ENCODE results near the gene MAPKBP1. TPM values are rescaled to one million over a fixed set of nuclear protein-coding genes. Genes with fewer than 3 reads are reported as not detected.

The MAPKBP1 gene
- total RNA-seq, 2 donors from 2014 or later, result 16.7 to 26.3 TPM

DNA sequence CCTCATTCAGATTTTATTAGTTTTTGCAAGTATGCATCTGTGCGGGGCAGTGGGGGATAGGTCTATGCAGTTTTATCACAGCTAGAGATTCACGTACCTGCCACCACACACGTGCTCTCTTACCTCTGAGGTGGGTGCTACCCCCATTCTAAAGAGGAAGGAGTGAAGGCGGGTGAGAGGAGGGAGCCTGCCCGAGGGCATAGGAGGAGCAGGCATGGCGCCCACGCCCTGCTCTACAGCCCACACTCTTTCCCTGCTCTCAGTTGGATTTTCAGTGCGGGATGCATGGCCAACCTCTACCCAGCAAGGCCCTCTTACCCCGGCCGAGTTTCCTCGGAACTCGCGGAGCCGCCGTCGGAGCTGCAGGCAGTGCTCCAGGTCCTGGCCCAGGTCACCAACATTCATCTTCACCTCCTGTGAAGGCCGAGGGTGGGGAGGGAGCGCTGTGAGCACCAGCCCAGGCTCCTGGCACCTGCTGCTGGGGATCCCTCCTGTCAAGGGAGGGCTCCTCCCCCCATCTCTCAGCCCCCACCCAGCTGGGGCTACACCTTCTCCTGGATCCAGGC lies 91.3 kb downstream of the MAPKBP1 start:
- Mint-ChIP-seq H3K27ac (no peak overlapping the region), H3K36me3 (ENCODE audit: low read depth) (no peaks in the 10 kb centered on the region), H3K4me3 (no peak overlapping the region), H3K27me3 (ENCODE audit: insufficient read depth) (no peaks in the 10 kb centered on the region), H3K4me1 (peaks cover 4% of the 10 kb centered on the region), H3K9me3 (no peaks in the 10 kb centered on the region)
- Histone ChIP-seq H3K27me3 (ENCODE audit: control insufficient read depth, insufficient read depth, low read length, poor library complexity, severe bottlenecking) (no peaks in the 10 kb centered on the region), H3K4me1 (ENCODE audit: control insufficient read depth, insufficient read depth, low read length) (peaks cover 8% of the 10 kb centered on the region), H3K27ac (ENCODE audit: low read depth, low read length) (no peak overlapping the region), H3K4me3 (ENCODE audit: low read length) (no peak overlapping the region), H3K36me3 (ENCODE audit: control insufficient read depth, insufficient read depth, low read length) (no peaks in the 10 kb centered on the region), H3K9me3 (ENCODE audit: control insufficient read depth, low read length) (no peaks in the 10 kb centered on the region), H3K9ac (ENCODE audit: extremely low read depth, low read length, poor library complexity, severe bottlenecking) (no peak overlapping the region)
- WGBS, 2 experiments (ENCODE audit: insufficient coverage in 1 of 2, insufficient read length in 1 of 2), result 90 to 94% methylated on average over 6 to 18 of the region's 18 CpGs
- no peak for DNase-seq
- TF ChIP-seq, protein P1, sequence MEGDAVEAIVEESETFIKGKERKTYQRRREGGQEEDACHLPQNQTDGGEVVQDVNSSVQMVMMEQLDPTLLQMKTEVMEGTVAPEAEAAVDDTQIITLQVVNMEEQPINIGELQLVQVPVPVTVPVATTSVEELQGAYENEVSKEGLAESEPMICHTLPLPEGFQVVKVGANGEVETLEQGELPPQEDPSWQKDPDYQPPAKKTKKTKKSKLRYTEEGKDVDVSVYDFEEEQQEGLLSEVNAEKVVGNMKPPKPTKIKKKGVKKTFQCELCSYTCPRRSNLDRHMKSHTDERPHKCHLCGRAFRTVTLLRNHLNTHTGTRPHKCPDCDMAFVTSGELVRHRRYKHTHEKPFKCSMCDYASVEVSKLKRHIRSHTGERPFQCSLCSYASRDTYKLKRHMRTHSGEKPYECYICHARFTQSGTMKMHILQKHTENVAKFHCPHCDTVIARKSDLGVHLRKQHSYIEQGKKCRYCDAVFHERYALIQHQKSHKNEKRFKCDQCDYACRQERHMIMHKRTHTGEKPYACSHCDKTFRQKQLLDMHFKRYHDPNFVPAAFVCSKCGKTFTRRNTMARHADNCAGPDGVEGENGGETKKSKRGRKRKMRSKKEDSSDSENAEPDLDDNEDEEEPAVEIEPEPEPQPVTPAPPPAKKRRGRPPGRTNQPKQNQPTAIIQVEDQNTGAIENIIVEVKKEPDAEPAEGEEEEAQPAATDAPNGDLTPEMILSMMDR (conservative IDR thresholded peaks at IDR 0.05), result no peak

DNA sequence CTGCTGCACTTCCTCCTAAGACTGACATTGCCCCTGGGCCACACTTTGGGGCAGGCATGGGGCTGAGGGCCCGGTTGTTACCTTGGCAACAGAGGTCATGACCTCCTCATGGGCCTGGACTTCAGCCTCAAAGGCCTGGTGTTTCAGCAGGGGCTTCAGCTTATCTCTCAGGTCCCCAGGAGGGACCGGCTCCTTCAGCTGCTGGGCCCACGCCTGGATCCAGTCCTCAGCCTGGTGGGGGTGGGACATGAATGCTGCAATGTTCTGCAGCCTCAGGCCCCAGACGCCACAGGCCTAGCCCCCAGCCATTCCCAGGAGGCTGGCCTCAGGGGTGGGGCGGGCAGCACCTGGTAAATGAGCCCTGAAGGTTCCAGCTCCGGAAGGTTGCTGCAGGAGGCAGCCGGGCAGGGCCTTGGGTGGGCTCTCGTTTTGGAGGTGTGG lies 92.0 kb downstream of the MAPKBP1 start:
- Mint-ChIP-seq H3K4me1 (peaks cover 4% of the 10 kb centered on the region), H3K4me3 (no peak overlapping the region), H3K36me3 (ENCODE audit: low read depth) (no peaks in the 10 kb centered on the region), H3K27ac (no peak overlapping the region), H3K27me3 (ENCODE audit: insufficient read depth) (no peaks in the 10 kb centered on the region), H3K9me3 (no peaks in the 10 kb centered on the region)
- Histone ChIP-seq H3K36me3 (ENCODE audit: control insufficient read depth, insufficient read depth, low read length) (no peaks in the 10 kb centered on the region), H3K4me1 (ENCODE audit: control insufficient read depth, insufficient read depth, low read length) (peaks cover 8% of the 10 kb centered on the region), H3K27me3 (ENCODE audit: control insufficient read depth, insufficient read depth, low read length, poor library complexity, severe bottlenecking) (no peaks in the 10 kb centered on the region), H3K9me3 (ENCODE audit: control insufficient read depth, low read length) (no peaks in the 10 kb centered on the region), H3K27ac (ENCODE audit: low read depth, low read length) (peak overlapping the region; percentile 16), H3K9ac (ENCODE audit: extremely low read depth, low read length, poor library complexity, severe bottlenecking) (no peak overlapping the region), H3K4me3 (ENCODE audit: low read length) (no peak overlapping the region)
- no peak for DNase-seq
- WGBS, 2 experiments (ENCODE audit: insufficient coverage in 1 of 2, insufficient read length in 1 of 2), result 64 to 72% methylated on average over 2 to 8 of the region's 8 CpGs
- TF ChIP-seq, protein P1 (conservative IDR thresholded peaks at IDR 0.05), result no peak

DNA sequence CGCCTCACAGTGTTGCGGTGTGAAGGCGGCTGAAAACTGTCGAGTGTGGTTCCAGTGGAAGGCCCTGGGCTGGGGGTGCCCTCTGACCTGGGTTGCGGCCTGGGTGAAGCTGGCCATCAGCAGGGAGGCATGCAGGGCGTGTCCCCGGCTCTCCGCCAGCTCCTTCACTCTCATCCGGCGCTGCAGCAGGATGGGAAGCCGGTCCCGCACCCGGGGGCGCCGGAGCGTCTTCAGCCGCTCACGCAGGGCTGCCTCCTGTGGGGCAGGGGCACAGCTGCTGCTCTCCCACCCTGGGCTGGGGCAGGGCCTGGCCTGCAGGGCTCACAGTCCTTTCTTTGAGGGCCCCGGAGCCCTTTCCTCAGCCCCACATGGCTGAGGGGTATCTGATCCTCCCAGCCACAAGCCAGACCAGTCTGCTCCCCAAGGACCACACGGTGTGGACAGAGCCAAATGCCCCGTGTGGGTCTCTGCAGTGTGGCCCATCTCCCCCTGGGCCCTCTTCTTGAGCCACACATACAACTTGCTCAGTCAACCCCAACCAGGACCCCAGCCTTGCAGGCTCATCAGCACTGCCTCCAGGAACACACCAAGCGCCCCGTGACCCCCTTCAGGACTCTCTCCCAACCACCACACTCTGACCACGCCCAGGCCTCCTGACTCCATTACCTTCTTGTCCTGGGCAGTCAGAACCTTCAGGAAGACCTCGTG lies 92.7 kb downstream of the MAPKBP1 start:
- Mint-ChIP-seq H3K9me3 (no peaks in the 10 kb centered on the region), H3K27me3 (ENCODE audit: insufficient read depth) (no peaks in the 10 kb centered on the region), H3K4me3 (no peak overlapping the region), H3K4me1 (peaks cover 4% of the 10 kb centered on the region), H3K36me3 (ENCODE audit: low read depth) (no peaks in the 10 kb centered on the region), H3K27ac (no peak overlapping the region)
- Histone ChIP-seq H3K36me3 (ENCODE audit: control insufficient read depth, insufficient read depth, low read length) (no peaks in the 10 kb centered on the region), H3K4me3 (ENCODE audit: low read length) (no peak overlapping the region), H3K27ac (ENCODE audit: low read depth, low read length) (no peak overlapping the region), H3K27me3 (ENCODE audit: control insufficient read depth, insufficient read depth, low read length, poor library complexity, severe bottlenecking) (no peaks in the 10 kb centered on the region), H3K4me1 (ENCODE audit: control insufficient read depth, insufficient read depth, low read length) (peaks cover 8% of the 10 kb centered on the region), H3K9ac (ENCODE audit: extremely low read depth, low read length, poor library complexity, severe bottlenecking) (no peak overlapping the region), H3K9me3 (ENCODE audit: control insufficient read depth, low read length) (no peaks in the 10 kb centered on the region)
- TF ChIP-seq, protein P1 (conservative IDR thresholded peaks at IDR 0.05), result no peak
- no peak for DNase-seq
- 90% methylated on average over 9 to 25 of the region's 25 CpGs for WGBS, 2 experiments (ENCODE audit: insufficient coverage in 1 of 2, insufficient read length in 1 of 2)
